A549 (cell line): Measurements from ENCODE around the gene PGGT1B.

Source experiments
- ESRRA ChIP-seq: fragments of 150-350 bp; IDR thresholded peaks from 2 replicates; pipeline ENCODE4 v1.6.1; 2014; ENCODE audit warnings: mild to moderate bottlenecking, low read length, borderline replicate concordance
- POLR2A ChIP-seq: IDR thresholded peaks from 2 replicates; pipeline ENCODE4 v1.6.1; 2012; ENCODE audit warnings: mild to moderate bottlenecking, low read length
- POLR2AphosphoS2 ChIP-seq: conservative IDR thresholded peaks from 2 replicates; pipeline ENCODE4 v1.6.1; 2012; ENCODE audit warnings: low read length, improper control_type of control experiment, inconsistent platforms
- RCOR1 ChIP-seq: fragments of 150-350 bp; IDR thresholded peaks from 2 replicates; pipeline ENCODE4 v1.6.1; 2014; ENCODE audit warnings: antibody characterized with exemption, low read length, low read depth
- RFX5 ChIP-seq: fragments of 450-650 bp; IDR thresholded peaks from 2 replicates; pipeline ENCODE4 v1.7.1; 2014; ENCODE audit warnings: antibody characterized with exemption, mild to moderate bottlenecking, moderate library complexity
- TF ChIP-seq, protein P1 (sequence below): fragments of >200 bp; sonication (Bioruptor Twin); formaldehyde crosslinking; IDR thresholded peaks from 3 replicates; pipeline ENCODE4 v1.5.1; 2016
- TF ChIP-seq, protein P2 (sequence below): fragments of >200 bp; sonication (Bioruptor Twin); formaldehyde crosslinking; IDR thresholded peaks from 3 replicates; pipeline ENCODE4 v1.6.1; 2016
- TF ChIP-seq, protein P3 (sequence below): fragments of 250-450 bp; sonication (Bioruptor Pico); IDR thresholded peaks from 2 replicates; pipeline ENCODE4 v1.5.0; 2021; ENCODE audit warnings: mild to moderate bottlenecking, moderate library complexity, borderline replicate concordance

DNA sequence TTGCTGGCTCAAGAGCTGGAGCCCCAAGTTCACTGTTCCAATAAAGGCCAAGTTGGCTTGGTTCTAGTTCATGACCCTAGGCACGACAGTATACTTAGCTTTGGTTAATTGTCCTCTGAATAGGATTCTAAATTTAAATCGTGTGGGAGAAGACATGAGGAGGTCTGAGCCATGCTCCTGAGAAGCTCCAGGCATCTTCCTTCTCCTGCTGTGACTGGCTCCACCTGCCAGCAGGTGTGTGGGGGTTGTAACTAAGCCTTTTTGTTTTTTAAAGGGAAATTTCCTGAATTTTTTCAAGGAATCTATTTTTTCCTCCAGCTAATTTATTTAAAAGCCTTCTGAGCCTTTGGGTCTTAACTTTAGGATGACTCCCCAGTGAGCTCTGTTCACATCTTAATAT is 72.8 kb downstream of the PGGT1B start:
- TF ChIP-seq, protein P1, sequence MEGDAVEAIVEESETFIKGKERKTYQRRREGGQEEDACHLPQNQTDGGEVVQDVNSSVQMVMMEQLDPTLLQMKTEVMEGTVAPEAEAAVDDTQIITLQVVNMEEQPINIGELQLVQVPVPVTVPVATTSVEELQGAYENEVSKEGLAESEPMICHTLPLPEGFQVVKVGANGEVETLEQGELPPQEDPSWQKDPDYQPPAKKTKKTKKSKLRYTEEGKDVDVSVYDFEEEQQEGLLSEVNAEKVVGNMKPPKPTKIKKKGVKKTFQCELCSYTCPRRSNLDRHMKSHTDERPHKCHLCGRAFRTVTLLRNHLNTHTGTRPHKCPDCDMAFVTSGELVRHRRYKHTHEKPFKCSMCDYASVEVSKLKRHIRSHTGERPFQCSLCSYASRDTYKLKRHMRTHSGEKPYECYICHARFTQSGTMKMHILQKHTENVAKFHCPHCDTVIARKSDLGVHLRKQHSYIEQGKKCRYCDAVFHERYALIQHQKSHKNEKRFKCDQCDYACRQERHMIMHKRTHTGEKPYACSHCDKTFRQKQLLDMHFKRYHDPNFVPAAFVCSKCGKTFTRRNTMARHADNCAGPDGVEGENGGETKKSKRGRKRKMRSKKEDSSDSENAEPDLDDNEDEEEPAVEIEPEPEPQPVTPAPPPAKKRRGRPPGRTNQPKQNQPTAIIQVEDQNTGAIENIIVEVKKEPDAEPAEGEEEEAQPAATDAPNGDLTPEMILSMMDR: no peak
- TF ChIP-seq POLR2A (no peak), RFX5 (no peak), ESRRA (no peak), RCOR1 (no peak), POLR2AphosphoS2 (no peak)
- TF ChIP-seq, protein P2, sequence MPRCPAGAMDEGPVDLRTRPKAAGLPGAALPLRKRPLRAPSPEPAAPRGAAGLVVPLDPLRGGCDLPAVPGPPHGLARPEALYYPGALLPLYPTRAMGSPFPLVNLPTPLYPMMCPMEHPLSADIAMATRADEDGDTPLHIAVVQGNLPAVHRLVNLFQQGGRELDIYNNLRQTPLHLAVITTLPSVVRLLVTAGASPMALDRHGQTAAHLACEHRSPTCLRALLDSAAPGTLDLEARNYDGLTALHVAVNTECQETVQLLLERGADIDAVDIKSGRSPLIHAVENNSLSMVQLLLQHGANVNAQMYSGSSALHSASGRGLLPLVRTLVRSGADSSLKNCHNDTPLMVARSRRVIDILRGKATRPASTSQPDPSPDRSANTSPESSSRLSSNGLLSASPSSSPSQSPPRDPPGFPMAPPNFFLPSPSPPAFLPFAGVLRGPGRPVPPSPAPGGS: no peak
- TF ChIP-seq, protein P3, sequence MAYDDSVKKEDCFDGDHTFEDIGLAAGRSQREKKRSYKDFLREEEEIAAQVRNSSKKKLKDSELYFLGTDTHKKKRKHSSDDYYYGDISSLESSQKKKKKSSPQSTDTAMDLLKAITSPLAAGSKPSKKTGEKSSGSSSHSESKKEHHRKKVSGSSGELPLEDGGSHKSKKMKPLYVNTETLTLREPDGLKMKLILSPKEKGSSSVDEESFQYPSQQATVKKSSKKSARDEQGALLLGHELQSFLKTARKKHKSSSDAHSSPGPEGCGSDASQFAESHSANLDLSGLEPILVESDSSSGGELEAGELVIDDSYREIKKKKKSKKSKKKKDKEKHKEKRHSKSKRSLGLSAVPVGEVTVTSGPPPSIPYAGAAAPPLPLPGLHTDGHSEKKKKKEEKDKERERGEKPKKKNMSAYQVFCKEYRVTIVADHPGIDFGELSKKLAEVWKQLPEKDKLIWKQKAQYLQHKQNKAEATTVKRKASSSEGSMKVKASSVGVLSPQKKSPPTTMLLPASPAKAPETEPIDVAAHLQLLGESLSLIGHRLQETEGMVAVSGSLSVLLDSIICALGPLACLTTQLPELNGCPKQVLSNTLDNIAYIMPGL (CRISPR knock-in tag): no peak
